ENCODE results near the gene TBL2.
"Not testable (repeated sequence)": the region's sequence is repeated elsewhere in the genome, so short reads cannot be mapped to it uniquely, and the experiment has no call there.

The TBL2 gene

DNA sequence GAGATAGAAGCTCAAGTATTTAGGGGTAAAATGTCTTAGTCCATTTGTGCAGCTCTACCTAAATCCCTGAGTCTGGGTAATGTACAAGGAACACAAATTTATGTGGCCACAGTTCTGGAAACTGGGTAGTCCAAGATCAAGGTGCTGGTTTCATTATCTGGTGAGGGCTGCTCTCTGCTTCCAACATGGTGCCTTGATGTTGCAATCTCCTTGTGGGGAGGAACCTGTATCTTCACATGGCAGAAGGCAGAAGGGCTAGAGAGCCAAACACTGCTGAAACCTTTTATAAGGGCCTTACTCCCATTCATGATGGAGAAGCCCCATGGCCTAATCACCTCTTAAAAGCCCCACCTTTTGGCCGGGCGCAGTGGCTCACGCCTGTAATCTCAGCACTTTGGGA is 47.6 kb downstream of the TBL2 start:
- no peak for DNase-seq

GRCh38 chr7:73526896-73527821 is 51.2 kb downstream of the TBL2 start:
- DNase-seq = no peak

- not testable (repeated sequence) for DNase-seq
These were observed 52.3 kb downstream of the TBL2 start for GRCh38 chr7:73526158-73526494.

DNA sequence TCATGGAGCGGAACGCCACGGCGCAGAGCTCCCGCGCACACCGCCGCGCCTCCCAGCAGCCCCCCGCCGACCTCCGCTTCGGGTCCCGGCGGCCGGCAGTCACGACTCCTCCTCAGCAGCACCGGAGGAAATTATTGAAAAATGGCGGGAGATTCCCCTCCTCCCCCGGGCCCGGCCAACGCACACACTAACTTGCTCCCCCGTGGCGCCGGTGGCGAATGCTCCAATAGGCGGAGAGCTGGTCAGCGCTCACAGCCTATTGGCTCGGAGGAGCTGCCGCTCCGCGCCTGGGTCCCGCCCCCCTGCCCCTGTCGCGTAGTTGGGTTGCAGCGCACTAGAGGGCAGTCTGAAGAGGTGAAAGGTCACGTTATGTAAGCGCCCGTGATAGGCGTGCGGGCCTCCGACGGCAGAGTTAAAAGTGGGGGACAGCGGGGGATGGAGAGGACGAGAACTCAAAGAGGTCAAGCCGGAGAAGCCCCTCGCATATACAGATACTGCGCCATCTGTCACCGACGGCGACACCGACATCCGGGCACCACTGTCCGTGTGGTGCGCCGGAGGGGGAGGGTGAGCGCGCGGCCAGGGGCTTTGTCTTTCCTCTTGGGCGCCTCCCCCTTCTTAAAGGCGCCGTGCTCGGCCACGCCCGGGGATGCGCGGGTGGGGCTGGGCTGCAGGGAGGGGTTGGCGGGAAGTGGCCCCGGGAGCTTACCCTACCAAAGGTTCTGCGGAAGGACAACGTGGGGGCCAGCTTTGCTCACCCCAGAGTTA is 56.1 kb downstream of the TBL2 start, which contains the start of gene BAZ1B:
BAZ1B (minus strand) TSS at position 189 of the 768 bp plus-strand sequence. CDS start 360 bp downstream, outside the sequence.
- peak; percentile 84 to 97 for DNase-seq

DNA sequence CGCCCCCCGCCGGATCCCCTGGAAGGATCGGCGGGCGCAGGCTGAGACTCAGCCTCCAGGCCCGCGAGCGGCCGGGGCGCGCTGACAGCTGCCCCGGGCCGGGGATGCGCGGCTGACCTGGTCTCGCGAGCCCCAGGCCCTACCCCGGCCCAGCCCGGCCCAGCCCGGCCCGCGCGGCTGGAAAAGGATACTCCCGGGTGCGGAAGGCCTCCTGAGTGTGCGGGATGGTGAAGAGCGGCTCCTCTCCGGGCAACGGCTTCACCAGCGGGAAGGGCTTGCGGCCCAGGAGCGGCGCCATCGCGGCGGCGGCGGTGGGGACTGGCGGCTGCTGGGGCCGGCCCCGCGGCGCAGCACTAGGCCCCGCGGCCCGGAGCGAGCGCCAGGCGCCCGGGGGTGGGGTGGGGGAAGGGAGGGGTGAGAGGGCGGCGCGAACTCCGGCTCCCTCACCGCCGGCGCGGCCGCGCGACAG is 56.7 kb downstream of the TBL2 start:
- DNase-seq = peak; percentile 36 to 83

DNA sequence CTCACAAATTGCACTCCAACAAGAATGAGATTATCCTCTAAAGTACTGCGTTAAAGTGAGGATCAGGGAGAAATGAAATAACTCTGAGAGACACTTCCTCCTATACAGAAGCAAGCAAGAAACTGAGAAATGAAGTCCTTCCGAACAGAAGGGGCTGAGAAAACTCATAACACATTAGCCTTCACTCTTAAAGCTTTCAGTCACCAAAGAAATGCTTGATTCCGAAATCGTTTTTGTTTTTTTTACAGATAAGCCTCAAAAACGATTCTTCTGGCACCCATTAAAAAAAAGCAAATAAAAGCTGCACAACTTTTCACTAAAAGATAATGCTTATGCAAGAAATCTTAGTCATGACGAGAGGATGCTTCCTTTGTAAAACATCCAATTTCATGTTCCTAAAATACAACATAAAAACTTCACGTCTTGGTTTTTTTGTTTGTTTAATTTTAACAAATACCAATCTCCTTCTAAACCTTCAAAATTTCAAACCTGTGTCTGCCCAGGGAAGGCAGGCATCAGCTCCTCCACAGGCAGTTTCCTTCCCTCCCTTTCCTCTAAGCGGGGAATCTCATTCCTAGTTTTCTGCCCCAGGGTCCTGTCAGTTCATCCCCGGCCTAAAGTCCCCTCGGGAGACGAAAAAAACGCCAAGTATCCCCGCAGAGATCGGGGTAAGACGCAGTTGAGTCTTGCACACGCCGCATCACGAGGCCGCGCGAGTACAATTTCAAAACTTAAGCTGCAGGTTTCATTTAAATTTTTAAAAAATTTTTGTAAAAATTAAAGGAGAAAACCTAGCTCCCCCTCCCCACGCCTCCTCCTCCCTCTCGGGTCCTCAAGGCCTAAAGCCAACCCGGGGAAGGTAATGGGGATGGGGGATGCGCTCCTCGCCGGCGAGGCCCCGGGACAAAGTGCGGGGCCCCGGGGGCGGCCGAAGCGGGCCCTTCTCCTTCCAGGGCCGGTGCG is 57.4 kb downstream of the TBL2 start:
- DNase-seq = no peak

DNA sequence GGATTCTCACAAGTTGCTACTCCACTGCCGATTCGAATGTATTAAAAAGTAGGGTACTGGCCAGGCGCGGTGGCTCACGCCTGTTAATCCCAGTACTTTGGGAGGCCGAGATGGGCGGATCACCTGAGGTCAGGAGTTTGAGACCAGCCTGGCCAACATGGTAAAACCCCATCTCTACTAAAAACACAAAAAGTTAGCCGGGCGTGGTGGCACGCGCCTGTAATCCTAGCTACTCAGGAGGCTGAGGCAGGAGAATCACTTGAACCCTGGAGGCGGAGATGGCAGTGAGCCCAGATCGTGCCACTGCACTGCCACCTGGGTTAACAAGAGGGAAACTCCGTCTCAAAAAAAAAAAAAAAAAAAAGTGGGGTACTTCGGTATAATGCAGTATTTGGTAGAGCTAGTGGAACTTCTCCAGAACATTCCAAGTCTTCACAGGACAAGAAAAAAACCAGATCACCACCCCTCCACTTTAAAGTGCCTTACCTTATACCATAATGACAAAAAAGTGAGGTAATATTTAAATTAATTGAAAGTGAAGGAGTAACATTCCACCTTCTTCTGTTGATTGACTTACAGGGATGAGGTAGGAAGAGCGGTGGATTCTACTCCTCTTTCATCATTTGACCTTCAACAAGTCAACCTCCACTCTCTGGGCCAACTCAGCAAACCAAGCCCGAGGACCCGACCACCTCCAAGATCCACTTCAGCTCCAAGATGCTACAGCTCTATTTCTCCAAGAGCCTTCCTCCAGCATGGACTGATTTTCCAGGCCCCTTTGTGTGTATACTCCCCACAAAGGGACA is 58.3 kb downstream of the TBL2 start:
- DNase-seq = no peak

- no peak for DNase-seq
These were observed 59.9 kb downstream of the TBL2 start for GRCh38 chr7:73518470-73518869.
